ENCODE results near the gene CCKAR. TPM values are rescaled to one million over a fixed set of nuclear protein-coding genes. Genes with fewer than 3 reads are reported as not detected.

Gene CCKAR
- total and polyA plus RNA-seq, 2 of the 8 experiments (the other 6 are each of a cell fraction or from before 2014, with no cell fraction given) = not detected

DNA sequence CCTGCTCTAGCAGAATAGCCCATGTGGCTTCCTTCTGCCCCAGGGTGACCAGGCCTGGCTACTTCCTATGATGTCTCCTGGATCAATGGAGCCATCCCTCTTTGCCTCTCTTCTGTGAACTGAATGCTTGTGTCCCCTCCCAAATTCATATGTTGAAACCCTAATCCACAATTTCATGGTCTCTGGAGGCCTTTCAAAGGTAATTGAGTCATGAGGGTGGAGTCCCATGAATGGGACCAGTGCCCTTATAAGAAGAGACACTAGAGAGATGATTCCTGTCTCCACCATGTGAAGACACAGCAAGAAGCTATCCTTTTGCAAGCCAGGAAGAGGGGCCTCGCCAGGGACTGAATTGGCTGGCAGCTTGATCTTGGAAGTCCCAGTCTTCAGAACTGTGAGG, 18.4 kb downstream of the CCKAR start:
- no peak overlapping the region for H2AFZ ChIP-seq (ENCODE audit: low read length)
- 94% methylated on average over 1 of the region's 1 CpG; no CpG with 5 or more reads in 1 of the 2 experiments for WGBS, 2 experiments (ENCODE audit: extremely low coverage in 1 of 2, insufficient coverage in 1 of 2, insufficient read length in 1 of 2, insufficient replicate concordance in 2 of 2, low coverage in 1 of 2, low lambda C conversion rate in 2 of 2, missing lambda C conversion rate in 1 of 2)

More for the DNA sequence above, 18.4 kb downstream of the CCKAR start:
- Histone ChIP-seq H2BK20ac (ENCODE audit: low read length) (no peak overlapping the region), H3K79me2 (ENCODE audit: control insufficient read depth in 1 of 2, insufficient read depth in 2 of 2, low read length in 2 of 2) (no peaks in the 10 kb centered on the region), H4K8ac (ENCODE audit: extremely low read depth, insufficient read depth, low read length) (no peak overlapping the region), H4K91ac (replicated peaks; ENCODE audit: insufficient read length, low read length) (no peak overlapping the region), H2BK12ac (ENCODE audit: low read depth, low read length) (no peak overlapping the region), H3K79me1 (ENCODE audit: low read depth, low read length) (no peaks in the 10 kb centered on the region), H3K23me2 (ENCODE audit: low read depth, low read length) (no peaks in the 10 kb centered on the region), H3K4me2 (ENCODE audit: insufficient read depth in 1 of 2, low read depth in 2 of 2, low read length in 2 of 2) (no peak overlapping the region), H3K14ac (ENCODE audit: insufficient read length) (no peak overlapping the region), H3K9me3 (ENCODE audit: insufficient read depth in 2 of 2, low read depth in 1 of 2, low read length in 1 of 2) (no peaks in the 10 kb centered on the region), H3K56ac (replicated peaks; ENCODE audit: insufficient read length, low read depth, low read length) (no peak overlapping the region), H3K27me3 (replicated peaks in 1 of 4; ENCODE audit: control insufficient read depth in 3 of 4, extremely low read depth in 1 of 4, insufficient read depth in 3 of 4, low read length in 3 of 4) (no peaks in the 10 kb centered on the region), H2BK15ac (ENCODE audit: low read length) (no peak overlapping the region), H2AK5ac (ENCODE audit: low read depth, low read length) (no peak overlapping the region), H3K23ac (ENCODE audit: insufficient read length) (no peak overlapping the region), H2BK120ac (replicated peaks; ENCODE audit: low read depth, low read length) (no peak overlapping the region), H4K5ac (ENCODE audit: insufficient read length, low read depth, low read length) (no peak overlapping the region), H3K36me3 (ENCODE audit: control insufficient read depth in 2 of 4, insufficient read depth in 4 of 4, low read length in 3 of 4) (no peaks in the 10 kb centered on the region), H3K27ac (ENCODE audit: low read depth, low read length) (no peak overlapping the region), H3K9ac (replicated peaks in 1 of 4; ENCODE audit: extremely low read depth in 1 of 4, low read depth in 3 of 4, low read length in 3 of 4) (no peak overlapping the region), H3K4me1 (replicated peaks in 1 of 4; ENCODE audit: control insufficient read depth in 3 of 4, insufficient read depth in 4 of 4, low read length in 3 of 4) (no peaks in the 10 kb centered on the region), H3K18ac (ENCODE audit: extremely low read depth, low read length) (no peak overlapping the region), H2BK5ac (ENCODE audit: low read depth, low read length) (no peak overlapping the region), H3K4ac (replicated peaks; ENCODE audit: insufficient read length, low read depth, low read length) (no peak overlapping the region), H4K20me1 (replicated peaks in 1 of 2; ENCODE audit: control insufficient read depth in 1 of 2, insufficient read depth in 2 of 2, low read length in 2 of 2) (no peaks in the 10 kb centered on the region), H3K4me3 (ENCODE audit: extremely low read depth in 1 of 4, insufficient read depth in 2 of 4, low read depth in 3 of 4, low read length in 4 of 4) (no peak overlapping the region)
- POLR2A ChIA-PET (ENCODE audit: partially characterized antibody) = no interaction called here
- CTCF ChIA-PET (ENCODE audit: partially characterized antibody) = interaction anchor here (1.1 to 4.9 kb wide), 4 partner anchors 10 to 141 kb away, joined by 3 to 33 read pairs (median 4); no protein-coding TSS in a partner anchor
- TF ChIP-seq JUN (IDR thresholded peaks at IDR 0.05; ENCODE audit: low read depth, low read length) (no peak), POU5F1 (IDR thresholded peaks at IDR 0.05; ENCODE audit: low read depth, low read length) (no peak), SP2 (IDR thresholded peaks at IDR 0.05; ENCODE audit: low read length) (no peak), BACH1 (IDR thresholded peaks at IDR 0.05; ENCODE audit: low read length) (no peak), SIRT6 (IDR thresholded peaks at IDR 0.05; ENCODE audit: low read length) (no peak)
- FAIRE-seq (no peak), DNase-seq (ENCODE audit: low read depth in 1 of 2, low spot score in 2 of 2) (no peak)
